Endodermal cell (in vitro differentiated cells): ENCODE data around the gene C11orf52. TPM values are rescaled to one million over a fixed set of nuclear protein-coding genes. Genes with fewer than 3 reads are reported as not detected.

ENCODE experiments used
- DNase-seq: peaks from one replicate; pipeline ENCODE4 v3.0.0-alpha.2; 2017
- H3K27ac ChIP-seq: 2 replicates; pipeline ENCODE4 v1.5.1; 2013; ENCODE audit warnings: mild to moderate bottlenecking, low read depth, low read length, moderate library complexity
- H3K27me3 ChIP-seq: 2 replicates; pipeline ENCODE4 v1.6.1; 2013; ENCODE audit warnings: mild to moderate bottlenecking, low read length, moderate library complexity; ENCODE audit not compliant: insufficient read depth, control insufficient read depth, poor library complexity, severe bottlenecking
- H3K36me3 ChIP-seq: 2 replicates; pipeline ENCODE4 v1.7.0; 2013; ENCODE audit warnings: mild to moderate bottlenecking, low read length, moderate library complexity; ENCODE audit not compliant: control insufficient read depth, insufficient read depth
- H3K4me1 ChIP-seq: one replicate; pipeline ENCODE4 v1.7.0; 2013; ENCODE audit warnings: low read length; ENCODE audit not compliant: control insufficient read depth, insufficient read depth
- H3K4me3 ChIP-seq: 2 replicates; pipeline ENCODE4 v1.5.1; 2013; ENCODE audit warnings: mild to moderate bottlenecking, low read length, moderate library complexity
- H3K9ac ChIP-seq: 2 replicates; pipeline ENCODE4 v1.6.1; 2013; ENCODE audit warnings: mild to moderate bottlenecking, low read length, moderate library complexity; ENCODE audit not compliant: poor library complexity, severe bottlenecking; ENCODE audit errors: extremely low read depth
- H3K9me3 ChIP-seq: 2 replicates; pipeline ENCODE4 v1.6.1; 2013; ENCODE audit warnings: mild to moderate bottlenecking, low read length, moderate library complexity; ENCODE audit not compliant: control insufficient read depth
- H3K27ac Mint-ChIP-seq: 2 replicates; pipeline ENCODE4 v1.8.0; 2020; ENCODE audit warnings: mixed read lengths
- H3K27me3 Mint-ChIP-seq: 2 replicates; pipeline ENCODE4 v1.8.0; 2021; ENCODE audit warnings: mild to moderate bottlenecking, mixed read lengths; ENCODE audit not compliant: insufficient read depth
- H3K36me3 Mint-ChIP-seq: 2 replicates; pipeline ENCODE4 v1.8.0; 2020; ENCODE audit warnings: low read depth, mixed read lengths
- H3K4me1 Mint-ChIP-seq: 2 replicates; pipeline ENCODE4 v1.8.0; 2020; ENCODE audit warnings: mixed read lengths
- H3K4me3 Mint-ChIP-seq: 2 replicates; pipeline ENCODE4 v1.8.0; 2020; ENCODE audit warnings: mild to moderate bottlenecking, moderate library complexity, mixed read lengths
- H3K9me3 Mint-ChIP-seq: 2 replicates; pipeline ENCODE4 v1.8.0; 2020; ENCODE audit warnings: mild to moderate bottlenecking, mixed read lengths
- CTCF ChIP-seq: fragments of 200-600 bp; sonication (generic); conservative IDR thresholded peaks from 2 replicates; pipeline ENCODE4 v1.5.0; 2021; ENCODE audit warnings: antibody characterized with exemption, mild to moderate bottlenecking
- WGBS, 2 experiments: methylation state at CpG; one replicate each; pipeline versions ENCODE4 v1.1.5 to v1.1.7; 2013; ENCODE audit warnings: missing lambda C conversion rate in 2 of 2, mixed read lengths in 1 of 2; ENCODE audit not compliant: insufficient coverage in 1 of 2, insufficient read length in 1 of 2; 5-methylcytosine and 5-hydroxymethylcytosine counted together
- total RNA-seq, 2 donors: library from RNA; stranded (reverse); fragmentation: NEBNext Ultra II Directional in 1 of 2; extraction: Animal tissue kit (Norgen Biotek cat#: 25700) in 1 of 2; gene quantifications; 2 replicates in 1 of 2; 3 replicates in 1 of 2; pipeline ENCODE4 v1.2.1, GENCODE V29; 2021

Gene C11orf52
- total RNA-seq, 2 donors from 2014 or later = 2.6 to 3.8 TPM

- 95 to 96% methylated on average over 2 to 3 of the region's 3 CpGs for WGBS, 2 experiments
- no peaks in the 10 kb centered on the region for H3K36me3 ChIP-seq
- no peak overlapping the region for H3K9ac ChIP-seq
- Mint-ChIP-seq H3K9me3 (peaks cover 19% of the 10 kb centered on the region), H3K4me1 (peaks cover 12% of the 10 kb centered on the region), H3K36me3 (peaks cover 4% of the 10 kb centered on the region), H3K27ac (no peak overlapping the region), H3K27me3 (no peaks in the 10 kb centered on the region), H3K4me3 (no peak overlapping the region)
- no peak overlapping the region for H3K4me3 ChIP-seq
- no peak overlapping the region for H3K27ac ChIP-seq
- DNase-seq = no peak
- no peaks in the 10 kb centered on the region for H3K27me3 ChIP-seq
- no peak for TF ChIP-seq CTCF
- H3K9me3 ChIP-seq = peaks cover 7% of the 10 kb centered on the region
- no peaks in the 10 kb centered on the region for H3K4me1 ChIP-seq
Observed at GRCh38 chr11:111951565-111951964, 32.9 kb downstream of the C11orf52 start.

- 98 to 100% methylated on average over 2 to 3 of the region's 4 CpGs for WGBS, 2 experiments
- no peak overlapping the region for H3K4me3 Mint-ChIP-seq
Observed at GRCh38 chr11:111954154-111954553, 35.4 kb downstream of the C11orf52 start.

GRCh38 chr11:111957663-111958444 is 39.1 kb downstream of the C11orf52 start:
- Mint-ChIP-seq H3K27me3 (no peaks in the 10 kb centered on the region), H3K4me1 (peaks cover 6% of the 10 kb centered on the region), H3K4me3 (no peak overlapping the region), H3K27ac (no peak overlapping the region), H3K36me3 (peaks cover 17% of the 10 kb centered on the region), H3K9me3 (peaks cover 12% of the 10 kb centered on the region)
- DNase-seq = no peak
- H3K4me1 ChIP-seq = no peaks in the 10 kb centered on the region
- H3K27me3 ChIP-seq = no peaks in the 10 kb centered on the region
- TF ChIP-seq CTCF = no peak
- WGBS, 2 experiments = 93 to 98% methylated on average over 5 to 12 of the region's 12 CpGs
- no peak overlapping the region for H3K9ac ChIP-seq
- H3K4me3 ChIP-seq = no peak overlapping the region
- H3K36me3 ChIP-seq = no peaks in the 10 kb centered on the region
- no peak overlapping the region for H3K27ac ChIP-seq
- no peaks in the 10 kb centered on the region for H3K9me3 ChIP-seq

More at GRCh38 chr11:111954154-111954553, 35.4 kb downstream of the C11orf52 start:
- Histone ChIP-seq H3K4me1 (no peaks in the 10 kb centered on the region), H3K27ac (no peak overlapping the region), H3K36me3 (no peaks in the 10 kb centered on the region), H3K27me3 (no peaks in the 10 kb centered on the region), H3K9me3 (peaks cover 7% of the 10 kb centered on the region), H3K9ac (no peak overlapping the region), H3K4me3 (no peak overlapping the region)
- H3K27me3 Mint-ChIP-seq = no peaks in the 10 kb centered on the region
- H3K36me3 Mint-ChIP-seq = peaks cover 16% of the 10 kb centered on the region
- no peak for TF ChIP-seq CTCF
- H3K27ac Mint-ChIP-seq = no peak overlapping the region
- H3K4me1 Mint-ChIP-seq = peaks cover 5% of the 10 kb centered on the region
- no peak for DNase-seq
- H3K9me3 Mint-ChIP-seq = peaks cover 24% of the 10 kb centered on the region
